GM18519 (cell line): ENCODE data around the gene WNT1.
A peak's percentile ranks its signal among the peaks of the same experiment; 100 is the strongest.

Source experiments
- ATAC-seq: cut with Tn5 transposase; IDR thresholded peaks from one replicate; pipeline ENCODE4 v1.9.1; 2021; ENCODE audit warnings: mild to moderate bottlenecking, moderate library complexity; ENCODE audit not compliant: unreplicated experiment, low FRiP score

Gene WNT1

GRCh38 chr12:48978291-48978740 is at the start of gene WNT1:
Gene WNT1, plus strand, starts transcription at chr12:48978322. Its CDS starts 329 bp downstream, at chr12:48978651.
- ATAC-seq = no peak

DNA sequence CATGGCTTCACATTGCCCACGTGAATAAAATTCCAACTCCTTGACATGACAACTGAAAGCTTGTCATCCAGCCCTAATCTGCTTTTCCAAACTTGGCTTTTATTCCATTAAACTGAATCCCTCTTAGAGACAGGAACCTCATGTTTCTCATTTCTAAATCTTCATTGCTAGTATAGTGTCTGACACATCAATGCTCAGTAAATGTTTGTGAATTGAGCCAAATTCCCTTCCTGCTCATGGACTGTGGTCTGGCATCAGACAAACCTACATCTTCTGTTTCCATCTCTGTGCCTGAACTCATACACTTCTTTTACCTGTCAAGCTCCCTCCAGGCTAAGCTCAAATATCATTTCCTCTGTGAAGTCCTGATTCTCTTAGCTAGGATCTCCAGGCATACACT is 48.6 kb upstream of the WNT1 start:
- ATAC-seq = no peak

- no peak for ATAC-seq
Measured at GRCh38 chr12:48930475-48930874, 47.6 kb upstream of the WNT1 start.

- ATAC-seq = no peak
Measured at GRCh38 chr12:48932878-48933277, 45.2 kb upstream of the WNT1 start.

GRCh38 chr12:48933664-48934311 is 44.3 kb upstream of the WNT1 start:
- no peak for ATAC-seq

DNA sequence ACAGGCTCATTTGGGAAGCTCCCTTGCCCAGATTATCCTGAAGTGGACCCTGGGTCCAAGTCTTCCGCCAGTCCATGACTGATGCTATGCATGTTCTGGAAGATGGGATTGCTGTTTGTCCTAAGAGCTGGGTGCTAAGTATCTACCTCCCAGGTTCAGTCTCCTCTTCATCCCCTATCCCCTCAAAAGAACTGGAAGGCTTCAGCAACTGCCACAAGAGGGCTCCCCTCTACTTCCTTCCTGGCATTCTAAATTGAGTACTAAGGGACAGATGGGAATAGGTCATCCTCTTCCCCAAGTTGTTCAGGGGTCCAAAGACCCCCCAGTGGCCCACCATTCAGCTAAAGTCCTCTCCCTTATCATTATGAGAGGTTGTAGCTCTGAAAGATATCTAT is 43.8 kb upstream of the WNT1 start:
- no peak for ATAC-seq

DNA sequence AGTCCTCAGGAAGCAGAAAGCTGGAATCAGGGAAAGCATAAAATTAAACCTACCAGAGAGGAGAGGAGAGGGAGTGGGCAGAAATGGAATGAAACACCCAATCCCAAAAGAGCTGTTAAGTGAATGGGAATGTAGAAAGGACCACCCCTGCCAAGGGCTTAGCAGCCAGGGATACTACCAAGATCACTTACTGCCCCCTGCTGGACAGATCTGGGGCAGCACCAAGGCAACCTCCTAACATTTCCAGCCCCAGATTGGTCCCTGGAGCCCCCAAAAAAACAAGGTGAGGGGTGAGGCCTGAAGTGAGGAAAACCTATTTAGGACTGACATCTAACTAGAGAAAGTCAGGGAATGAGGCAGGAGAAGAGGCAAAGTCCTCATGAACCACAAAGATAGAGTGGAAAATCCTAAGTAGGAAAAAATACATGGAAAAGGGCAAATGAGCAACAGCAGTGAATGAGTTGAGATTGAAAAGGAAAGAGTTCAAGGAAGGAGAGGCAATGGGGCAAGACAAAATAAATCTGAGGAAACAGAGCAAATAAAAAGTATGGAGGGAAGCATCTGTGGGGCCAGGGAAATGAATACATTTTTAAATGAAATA is 41.6 kb upstream of the WNT1 start:
- ATAC-seq = no peak

GRCh38 chr12:48937170-48937569 is 41.0 kb upstream of the WNT1 start:
- no peak for ATAC-seq

DNA sequence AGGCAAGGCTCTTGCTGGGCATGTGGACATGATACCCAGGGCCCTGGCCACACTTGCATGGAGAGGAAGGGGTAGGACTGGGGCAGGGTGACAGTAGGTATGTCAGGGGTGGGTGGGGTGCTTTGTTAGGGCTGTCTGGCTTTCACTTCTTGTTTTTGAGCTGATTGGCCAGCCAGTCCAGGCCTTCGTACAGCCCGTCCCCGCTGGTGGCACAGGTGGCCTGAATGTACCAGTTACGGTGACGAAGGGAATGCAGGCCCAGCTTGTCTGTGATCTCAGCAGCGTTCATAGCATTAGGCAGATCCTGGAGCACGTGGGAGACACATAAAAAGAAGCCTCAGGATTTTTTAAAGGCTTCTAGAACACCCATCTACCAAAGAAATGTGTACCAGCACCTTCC is 39.3 kb upstream of the WNT1 start:
- ATAC-seq = no peak

DNA sequence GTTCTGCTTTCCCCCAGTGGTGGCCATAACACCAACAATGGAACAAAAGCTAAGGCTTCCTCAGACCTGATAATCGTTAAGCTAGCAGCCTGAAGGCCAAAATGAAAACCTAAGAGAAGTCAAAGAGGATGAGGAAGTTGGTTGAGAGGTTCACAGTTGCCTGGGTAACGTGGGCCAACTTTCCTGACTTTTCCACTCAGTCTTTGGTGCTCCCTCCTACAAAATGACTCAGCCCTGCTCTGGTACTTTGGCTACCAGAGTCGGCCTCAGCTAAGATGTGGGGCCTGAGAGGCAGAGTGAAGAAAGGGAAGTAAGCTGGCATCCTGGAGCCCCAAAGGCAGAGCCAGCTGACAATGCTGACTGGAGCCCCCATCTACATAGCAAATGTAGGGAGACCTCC is 37.9 kb upstream of the WNT1 start:
- no peak for ATAC-seq

GRCh38 chr12:48943221-48943620 is 34.9 kb upstream of the WNT1 start:
- ATAC-seq = no peak

- ATAC-seq = no peak
Measured at GRCh38 chr12:48946205-48946604, 31.9 kb upstream of the WNT1 start.

DNA sequence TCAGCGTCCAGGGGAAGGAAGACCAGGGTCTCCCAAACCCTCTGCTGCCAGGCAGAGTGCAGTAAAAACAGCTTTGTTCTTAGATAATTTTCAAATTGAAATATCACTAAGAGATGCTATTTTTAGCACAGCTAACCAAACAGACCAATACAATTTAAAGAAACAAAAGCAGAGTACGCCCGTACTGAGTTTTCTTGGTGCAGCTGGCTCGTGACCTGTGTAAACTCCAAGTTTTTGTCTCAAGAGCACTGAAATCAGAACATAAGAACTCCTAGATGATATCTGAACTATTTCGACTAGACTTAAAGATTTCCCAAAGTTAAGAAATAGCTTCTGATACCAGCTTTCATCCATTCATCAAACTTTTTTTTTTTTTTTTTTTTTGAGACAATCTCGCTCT is 31.2 kb upstream of the WNT1 start:
- ATAC-seq = no peak

DNA sequence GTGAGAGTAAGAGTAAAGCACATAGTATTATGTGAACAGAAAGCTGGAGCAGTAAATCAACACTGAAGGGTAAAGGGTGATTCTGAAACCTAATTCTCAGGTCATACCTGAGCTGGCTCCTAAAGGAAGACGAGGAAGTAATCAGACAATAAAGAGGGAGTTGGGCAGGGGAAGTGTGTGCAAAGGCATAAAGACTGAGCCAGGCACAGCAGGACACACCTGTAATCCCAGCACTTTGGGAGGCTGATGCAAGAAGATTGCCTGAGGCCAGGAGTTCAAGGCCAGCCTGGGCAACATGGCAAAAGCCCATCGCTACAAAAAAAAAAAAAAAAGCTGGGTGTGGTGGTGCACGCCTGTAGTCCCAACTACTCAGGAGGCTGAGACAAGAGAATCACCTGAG is 30.4 kb upstream of the WNT1 start:
- ATAC-seq = no peak

DNA sequence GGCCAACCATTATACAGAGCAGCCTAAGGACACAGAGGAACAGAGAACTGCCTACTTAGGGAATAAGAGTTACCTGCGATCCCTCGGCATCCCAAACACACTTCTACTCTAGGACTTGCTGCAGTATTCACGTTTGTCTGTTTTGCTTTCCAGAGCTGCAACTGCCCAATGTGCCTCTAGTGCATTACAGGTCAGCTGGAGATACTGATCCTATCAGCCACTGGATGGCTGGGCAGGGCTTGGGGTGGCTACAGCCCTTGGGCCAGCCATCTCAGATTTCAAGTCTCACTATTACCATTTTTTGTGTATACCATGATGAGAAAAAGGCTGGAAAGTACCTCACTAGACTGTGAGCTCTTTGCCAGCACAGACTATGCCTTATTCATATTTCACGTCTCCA is 25.4 kb upstream of the WNT1 start:
- no peak for ATAC-seq

GRCh38 chr12:48954061-48954460 is 24.1 kb upstream of the WNT1 start:
- no peak for ATAC-seq

DNA sequence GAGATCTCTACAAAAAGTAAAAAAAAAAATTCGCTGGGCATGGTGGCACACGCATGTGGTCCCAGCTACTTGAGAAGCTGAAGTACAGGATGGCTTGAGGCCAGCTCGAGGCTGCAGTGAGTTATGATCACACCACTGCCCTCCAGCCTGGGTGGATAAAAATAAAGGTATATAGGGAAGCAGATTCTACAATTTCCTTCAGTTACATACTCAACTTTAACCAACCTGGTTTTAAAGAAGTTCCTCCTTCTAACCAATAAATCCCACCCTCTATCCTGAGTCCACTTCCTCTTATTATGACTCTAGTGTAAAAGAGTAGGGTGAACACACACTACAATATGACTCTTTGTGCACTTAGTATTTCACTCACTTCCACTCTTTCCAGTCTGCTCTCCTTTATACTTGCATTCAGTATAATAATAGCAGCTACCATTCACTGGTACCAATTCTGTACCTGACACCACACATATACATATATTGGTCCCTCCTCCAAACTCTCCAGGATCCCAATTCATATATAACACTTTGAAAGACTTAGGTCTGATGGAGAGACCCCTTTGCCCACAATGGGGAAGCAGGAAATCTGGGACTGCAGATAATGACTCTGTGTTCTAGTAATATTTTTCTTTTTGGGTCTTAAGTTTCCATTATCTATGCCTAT is 23.2 kb upstream of the WNT1 start:
- no peak for ATAC-seq

GRCh38 chr12:48956279-48957140 is 21.6 kb upstream of the WNT1 start:
- no peak for ATAC-seq

DNA sequence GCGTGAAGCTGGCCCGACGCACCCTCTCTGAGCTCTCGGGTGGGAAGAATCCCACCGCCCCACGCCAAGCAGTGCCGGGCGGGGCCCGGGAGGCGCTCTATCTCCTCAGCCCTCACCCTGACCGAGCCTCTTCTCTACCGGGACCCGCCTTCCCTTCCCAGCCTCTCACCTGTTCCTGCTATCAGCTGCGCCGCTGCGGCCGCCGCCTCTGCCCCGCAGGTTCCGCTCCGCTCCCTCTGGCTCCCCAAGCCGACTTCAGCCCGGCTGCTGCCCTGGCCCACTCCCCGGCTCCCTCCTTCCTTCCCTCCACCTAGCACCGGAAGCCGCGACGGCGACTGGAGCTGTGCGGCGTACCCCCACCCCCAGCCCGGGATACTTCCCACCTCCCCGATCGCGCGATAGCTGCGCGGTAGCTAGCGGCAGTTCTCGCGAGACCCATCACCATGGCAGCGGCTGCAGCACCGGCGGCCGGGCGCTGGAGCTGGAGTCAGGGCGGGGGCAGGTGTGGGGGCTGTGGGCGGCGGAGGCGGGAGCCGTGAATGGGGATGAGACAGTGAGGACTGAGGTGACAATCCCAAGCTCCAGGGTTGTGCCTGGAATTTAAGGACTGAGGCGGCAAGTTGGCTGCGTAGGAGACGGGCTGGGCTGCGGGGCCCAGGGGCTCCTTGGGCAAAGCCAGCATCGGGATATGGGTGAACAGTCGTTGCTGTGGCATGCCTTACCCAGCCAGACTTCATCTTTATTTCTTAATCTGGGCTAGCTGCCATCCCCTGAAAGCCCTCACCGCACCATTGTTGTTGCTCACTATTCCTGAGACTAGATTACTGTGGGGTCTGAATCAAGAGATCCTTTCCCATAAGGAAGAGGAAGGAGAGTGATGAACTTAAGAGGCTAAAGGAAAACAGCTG is 20.7 kb upstream of the WNT1 start, which contains the start of gene ARF3:
Gene ARF3 (minus strand): TSS at position 347 of the 908 bp plus-strand sequence. CDS start 16,392 bp downstream, outside the sequence.
- peak; percentile 82 for ATAC-seq

GRCh38 chr12:48958049-48958388 is 20.1 kb upstream of the WNT1 start:
- ATAC-seq = no peak
